ENCODE measurements around the gene NSG1. TPM values are rescaled to one million over a fixed set of nuclear protein-coding genes. Genes with fewer than 3 reads are reported as not detected.
A peak's percentile ranks its signal among the peaks of the same experiment; 100 is the strongest.

Gene NSG1
- total RNA-seq, 1 experiment from 2014 or later = not detected

DNA sequence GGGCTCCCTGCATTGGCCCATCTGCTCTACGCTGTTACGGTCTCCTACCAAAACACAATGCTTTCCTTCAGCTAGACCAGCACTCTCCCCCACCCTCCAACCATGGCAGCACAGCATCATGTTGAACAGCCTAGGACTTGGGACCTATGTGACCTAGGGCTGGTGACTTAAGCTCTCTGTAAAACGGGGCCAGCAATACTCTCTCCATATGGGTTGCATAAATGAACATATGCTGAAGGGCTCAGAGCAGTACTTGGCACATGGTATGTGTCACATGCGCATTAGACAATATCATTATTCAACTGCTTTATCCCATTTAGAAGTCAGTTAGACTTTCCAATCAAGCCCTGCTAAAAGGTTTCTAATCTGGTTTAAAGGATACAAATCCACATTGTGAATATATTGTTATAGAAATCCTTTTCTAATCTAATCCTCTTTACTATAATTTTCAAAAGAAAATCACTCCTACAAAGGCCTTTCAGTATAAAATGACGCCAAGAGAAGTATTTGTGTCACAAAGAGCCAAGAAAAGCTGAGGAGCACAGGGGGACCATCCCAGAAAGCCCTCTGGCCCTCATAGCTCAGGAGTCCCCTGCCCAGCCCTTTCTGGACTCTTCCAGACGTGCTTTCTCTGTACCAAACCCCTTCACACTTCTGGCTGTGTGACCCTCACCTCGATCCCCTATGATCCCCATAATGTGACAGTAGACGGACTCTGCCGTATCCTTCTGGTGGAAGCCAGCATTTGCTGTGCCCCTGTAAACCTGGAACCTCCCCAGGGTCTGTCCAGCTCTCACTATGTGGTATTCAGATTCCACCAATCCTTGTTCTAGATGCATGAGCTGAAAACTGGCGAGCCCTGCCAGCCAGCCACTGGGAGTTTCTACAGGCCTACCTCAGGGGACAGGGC is 42.3 kb downstream of the NSG1 start:
- ChIA-PET POLR2A (no interaction called here), CTCF (no interaction called here)
- no peak overlapping the region for H3K4me3 ChIP-seq (ENCODE audit: low read depth in 2 of 2, low read length in 2 of 2)
- no peaks in the 10 kb centered on the region for H3K4me1 ChIP-seq (ENCODE audit: control insufficient read depth, insufficient read depth, low read length)
- ATAC-seq = no peak
- in situ Hi-C loops (cut with HindIII; ENCODE audit: low pct_unique_long_range_greater_than_20kb, low sequenced_read_pairs) (no loop called here), intact Hi-C loops (cut with micrococcal nuclease; ENCODE audit: unreplicated experiment) (no loop called here)
- TF ChIP-seq POLR2AphosphoS5 (IDR thresholded peaks at IDR 0.05; ENCODE audit: low read depth, low read length) (no peak), TCF7L2 (IDR thresholded peaks at IDR 0.05; ENCODE audit: low read depth, low read length) (no peak), SIN3A (IDR thresholded peaks at IDR 0.05; ENCODE audit: borderline replicate concordance, insufficient read depth, low read depth, low read length) (no peak)
- TF ChIP-seq, protein P1, sequence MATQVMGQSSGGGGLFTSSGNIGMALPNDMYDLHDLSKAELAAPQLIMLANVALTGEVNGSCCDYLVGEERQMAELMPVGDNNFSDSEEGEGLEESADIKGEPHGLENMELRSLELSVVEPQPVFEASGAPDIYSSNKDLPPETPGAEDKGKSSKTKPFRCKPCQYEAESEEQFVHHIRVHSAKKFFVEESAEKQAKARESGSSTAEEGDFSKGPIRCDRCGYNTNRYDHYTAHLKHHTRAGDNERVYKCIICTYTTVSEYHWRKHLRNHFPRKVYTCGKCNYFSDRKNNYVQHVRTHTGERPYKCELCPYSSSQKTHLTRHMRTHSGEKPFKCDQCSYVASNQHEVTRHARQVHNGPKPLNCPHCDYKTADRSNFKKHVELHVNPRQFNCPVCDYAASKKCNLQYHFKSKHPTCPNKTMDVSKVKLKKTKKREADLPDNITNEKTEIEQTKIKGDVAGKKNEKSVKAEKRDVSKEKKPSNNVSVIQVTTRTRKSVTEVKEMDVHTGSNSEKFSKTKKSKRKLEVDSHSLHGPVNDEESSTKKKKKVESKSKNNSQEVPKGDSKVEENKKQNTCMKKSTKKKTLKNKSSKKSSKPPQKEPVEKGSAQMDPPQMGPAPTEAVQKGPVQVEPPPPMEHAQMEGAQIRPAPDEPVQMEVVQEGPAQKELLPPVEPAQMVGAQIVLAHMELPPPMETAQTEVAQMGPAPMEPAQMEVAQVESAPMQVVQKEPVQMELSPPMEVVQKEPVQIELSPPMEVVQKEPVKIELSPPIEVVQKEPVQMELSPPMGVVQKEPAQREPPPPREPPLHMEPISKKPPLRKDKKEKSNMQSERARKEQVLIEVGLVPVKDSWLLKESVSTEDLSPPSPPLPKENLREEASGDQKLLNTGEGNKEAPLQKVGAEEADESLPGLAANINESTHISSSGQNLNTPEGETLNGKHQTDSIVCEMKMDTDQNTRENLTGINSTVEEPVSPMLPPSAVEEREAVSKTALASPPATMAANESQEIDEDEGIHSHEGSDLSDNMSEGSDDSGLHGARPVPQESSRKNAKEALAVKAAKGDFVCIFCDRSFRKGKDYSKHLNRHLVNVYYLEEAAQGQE (IDR thresholded peaks at IDR 0.05; ENCODE audit: insufficient read depth in 1 of 2, low read depth in 2 of 2, low read length in 1 of 2) = no peak
- TF ChIP-seq, protein P2, sequence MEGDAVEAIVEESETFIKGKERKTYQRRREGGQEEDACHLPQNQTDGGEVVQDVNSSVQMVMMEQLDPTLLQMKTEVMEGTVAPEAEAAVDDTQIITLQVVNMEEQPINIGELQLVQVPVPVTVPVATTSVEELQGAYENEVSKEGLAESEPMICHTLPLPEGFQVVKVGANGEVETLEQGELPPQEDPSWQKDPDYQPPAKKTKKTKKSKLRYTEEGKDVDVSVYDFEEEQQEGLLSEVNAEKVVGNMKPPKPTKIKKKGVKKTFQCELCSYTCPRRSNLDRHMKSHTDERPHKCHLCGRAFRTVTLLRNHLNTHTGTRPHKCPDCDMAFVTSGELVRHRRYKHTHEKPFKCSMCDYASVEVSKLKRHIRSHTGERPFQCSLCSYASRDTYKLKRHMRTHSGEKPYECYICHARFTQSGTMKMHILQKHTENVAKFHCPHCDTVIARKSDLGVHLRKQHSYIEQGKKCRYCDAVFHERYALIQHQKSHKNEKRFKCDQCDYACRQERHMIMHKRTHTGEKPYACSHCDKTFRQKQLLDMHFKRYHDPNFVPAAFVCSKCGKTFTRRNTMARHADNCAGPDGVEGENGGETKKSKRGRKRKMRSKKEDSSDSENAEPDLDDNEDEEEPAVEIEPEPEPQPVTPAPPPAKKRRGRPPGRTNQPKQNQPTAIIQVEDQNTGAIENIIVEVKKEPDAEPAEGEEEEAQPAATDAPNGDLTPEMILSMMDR (IDR thresholded peaks at IDR 0.05) = no peak
- H3K27me3 ChIP-seq (ENCODE audit: control insufficient read depth, insufficient read depth, low read length) = no peaks in the 10 kb centered on the region
- BruUV-seq (replicated peaks) = no TSS peak
- H3K27ac ChIP-seq (ENCODE audit: low read length) = no peak overlapping the region
- H3K9me3 ChIP-seq (ENCODE audit: control insufficient read depth, insufficient read depth, low read depth, low read length) = no peaks in the 10 kb centered on the region
- no peak for DNase-seq (ENCODE audit: low read depth, low spot score)
- no peaks in the 10 kb centered on the region for H3K36me3 ChIP-seq (ENCODE audit: control insufficient read depth, insufficient read depth, low read length)

DNA sequence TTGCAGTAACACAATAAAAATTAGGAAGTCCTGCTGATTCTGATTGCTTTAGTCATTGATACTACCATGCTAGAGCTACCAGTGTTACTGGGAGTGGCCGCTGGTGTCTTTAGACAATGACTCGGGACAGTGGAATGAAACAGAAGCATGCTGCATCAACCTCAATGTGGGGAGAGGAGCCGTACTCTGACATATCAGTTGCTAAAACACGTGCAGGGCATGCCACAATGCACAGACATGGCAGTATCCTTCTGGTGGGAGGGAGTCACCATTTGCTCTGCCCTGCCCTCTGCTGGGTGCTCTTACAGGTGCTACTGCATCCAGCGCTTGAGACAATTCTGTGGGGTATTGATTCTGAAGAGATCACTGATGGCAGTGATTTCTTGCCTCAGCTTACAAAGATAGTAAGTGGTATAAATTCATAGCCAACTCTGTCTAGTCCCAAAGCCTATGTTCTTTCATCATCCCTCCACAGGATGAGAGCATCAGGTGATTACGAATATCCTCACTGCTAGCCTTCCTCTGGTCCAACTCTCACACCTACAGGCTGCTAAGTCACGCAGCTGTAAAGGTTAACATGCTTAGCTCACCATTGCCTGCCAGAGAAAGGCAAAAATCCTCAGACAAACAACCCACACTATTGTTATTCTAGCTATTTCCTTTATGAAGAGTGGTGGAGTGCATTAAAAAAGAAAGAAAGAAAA is 43.7 kb downstream of the NSG1 start:
- in situ Hi-C loops (cut with HindIII; ENCODE audit: low pct_unique_long_range_greater_than_20kb, low sequenced_read_pairs) = no loop called here

More for the DNA sequence above, 43.7 kb downstream of the NSG1 start:
- H3K9me3 ChIP-seq (ENCODE audit: control insufficient read depth, insufficient read depth, low read depth, low read length) = no peaks in the 10 kb centered on the region
- peak; percentile 87 for ATAC-seq
- DNase-seq (ENCODE audit: low read depth, low spot score) = peak; percentile 10
- ChIA-PET POLR2A (no interaction called here), CTCF (interaction anchor here (0.5 to 0.8 kb wide), 4 partner anchors 32 to 196 kb away, joined by 3 to 4 read pairs (median 3); no protein-coding TSS in a partner anchor)
- intact Hi-C loops (cut with micrococcal nuclease; ENCODE audit: unreplicated experiment) = no loop called here
- H3K27me3 ChIP-seq (ENCODE audit: control insufficient read depth, insufficient read depth, low read length) = no peaks in the 10 kb centered on the region
- H3K27ac ChIP-seq (ENCODE audit: low read length) = no peak overlapping the region
- no peak overlapping the region for H3K4me3 ChIP-seq (ENCODE audit: low read depth in 2 of 2, low read length in 2 of 2)
- BruUV-seq (replicated peaks) = no TSS peak
- no peaks in the 10 kb centered on the region for H3K36me3 ChIP-seq (ENCODE audit: control insufficient read depth, insufficient read depth, low read length)
- TF ChIP-seq, protein P1 (IDR thresholded peaks at IDR 0.05; ENCODE audit: insufficient read depth in 1 of 2, low read depth in 2 of 2, low read length in 1 of 2) = no peak
- TF ChIP-seq, protein P2 (IDR thresholded peaks at IDR 0.05) = peak; percentile 77
- no peaks in the 10 kb centered on the region for H3K4me1 ChIP-seq (ENCODE audit: control insufficient read depth, insufficient read depth, low read length)
